Fibroblast of peridontal ligament (primary cell): ENCODE results near the gene DNAH14.
"Not testable (repeated sequence)": the region's sequence is repeated elsewhere in the genome, so short reads cannot be mapped to it uniquely, and the experiment has no call there.

Experiments
- DNase-seq: peaks from one replicate; pipeline ENCODE4 v3.0.0-alpha.2; 2010; ENCODE audit errors: extremely low read depth

The DNAH14 gene

DNA sequence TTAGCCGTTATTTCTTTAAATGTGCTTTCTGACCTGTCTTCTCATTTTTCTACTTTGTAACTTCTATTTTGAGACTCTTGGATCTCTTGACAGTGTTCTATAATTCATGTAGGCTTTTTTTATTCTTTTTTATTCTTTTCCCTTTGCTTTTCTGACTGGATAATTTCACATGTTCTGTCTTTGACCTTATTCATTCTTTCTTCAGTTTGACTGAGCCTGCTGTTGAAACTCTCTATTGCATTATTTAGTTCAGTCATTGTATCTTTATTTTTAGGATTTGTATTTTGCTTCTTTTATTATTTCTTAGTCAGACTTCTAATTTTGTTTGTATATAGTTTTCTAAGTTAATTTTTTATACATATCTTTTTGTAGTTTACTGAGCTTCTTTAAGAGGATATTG, 66.1 kb downstream of the DNAH14 start:
- no peak for DNase-seq

- no peak for DNase-seq
Measured at GRCh38 chr1:224996266-224996665, 66.8 kb downstream of the DNAH14 start.

DNA sequence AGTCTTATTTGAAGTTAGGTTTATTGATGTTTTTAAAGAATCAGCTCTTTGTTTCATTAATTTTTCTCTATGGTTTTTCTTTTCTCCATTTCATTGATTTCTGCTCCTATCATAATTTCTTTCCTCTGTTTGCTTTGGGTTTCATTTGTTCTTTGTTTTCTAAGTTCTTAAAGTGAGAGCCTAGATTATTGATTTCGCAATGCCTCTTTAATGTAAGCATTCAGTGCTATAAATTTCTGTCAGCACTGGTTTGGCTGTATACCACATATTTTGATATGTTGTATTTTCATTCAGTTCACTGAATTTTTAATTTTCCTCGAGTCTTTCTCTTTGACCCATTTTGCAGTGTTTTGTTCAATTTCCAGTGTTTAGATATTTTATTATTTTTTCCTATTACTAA, 68.7 kb downstream of the DNAH14 start:
- no peak for DNase-seq

DNA sequence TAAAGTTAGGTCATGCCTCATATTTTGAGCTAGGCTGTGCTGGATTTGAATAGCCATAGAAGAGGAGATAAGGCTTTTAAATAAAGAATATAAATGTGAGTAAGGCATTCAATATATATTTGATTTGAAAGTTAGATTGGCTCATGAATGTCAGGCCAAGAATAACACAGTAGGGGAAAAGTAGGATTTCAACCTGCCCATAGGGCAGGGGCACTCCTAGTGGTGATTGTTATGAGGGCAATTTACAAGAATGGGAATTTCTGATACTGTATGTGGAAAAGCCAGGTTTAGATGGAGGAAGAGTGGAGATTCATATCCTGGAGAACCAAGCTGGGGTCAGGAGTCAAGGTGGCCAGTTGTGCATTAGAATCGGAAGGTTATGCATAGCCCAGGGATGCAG, 74.9 kb downstream of the DNAH14 start:
- DNase-seq, result no peak

- not testable (repeated sequence) for DNase-seq
Measured at GRCh38 chr1:225006352-225006751, 76.9 kb downstream of the DNAH14 start.

GRCh38 chr1:225008050-225008449, 78.6 kb downstream of the DNAH14 start:
- not testable (repeated sequence) for DNase-seq

GRCh38 chr1:225021037-225021436, 91.6 kb downstream of the DNAH14 start:
- peak; percentile 3 for DNase-seq

GRCh38 chr1:225026701-225027100, 97.2 kb downstream of the DNAH14 start:
- peak; percentile 5 for DNase-seq

- not testable (repeated sequence) for DNase-seq
Measured at GRCh38 chr1:225036441-225036840, 107.0 kb downstream of the DNAH14 start.

DNA sequence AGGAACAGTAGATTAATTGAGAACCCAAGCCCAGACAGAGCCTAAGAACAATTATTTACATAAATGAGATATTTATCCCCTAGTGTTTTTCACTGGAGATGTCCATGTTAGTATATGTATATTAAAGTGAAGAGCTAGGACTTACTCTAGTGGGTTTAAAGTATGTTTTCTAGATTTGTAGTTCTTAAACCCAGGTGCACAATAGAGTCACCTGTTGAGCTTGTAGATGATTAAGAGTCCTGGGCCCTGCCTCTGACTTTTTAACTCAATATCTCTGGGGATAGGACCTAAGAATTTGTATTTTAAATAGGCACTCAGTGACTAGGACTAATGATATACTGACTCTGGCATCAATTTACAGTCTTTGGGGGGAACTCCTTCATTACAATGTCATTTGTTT, 112.8 kb downstream of the DNAH14 start:
- DNase-seq, result no peak

- peak; percentile 61 for DNase-seq
Measured at GRCh38 chr1:225044258-225044657, 114.8 kb downstream of the DNAH14 start.

DNA sequence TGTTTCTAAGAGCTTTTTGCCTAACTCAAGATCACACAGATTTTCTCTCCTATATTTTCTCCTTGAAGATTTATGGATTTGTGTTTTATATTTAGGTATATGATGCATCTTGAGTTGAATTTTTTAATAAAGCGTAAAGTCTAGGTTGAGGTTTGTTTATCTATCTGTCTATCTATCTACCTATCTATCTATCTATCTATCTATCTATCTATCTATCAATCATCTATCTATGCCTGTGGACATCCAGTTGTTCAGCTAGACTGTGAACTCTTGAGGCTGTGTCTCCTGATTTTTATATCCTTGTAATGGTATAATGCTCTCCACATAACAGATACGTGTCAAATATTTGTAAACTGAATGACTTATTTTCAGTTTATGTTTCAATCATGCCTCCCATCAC, 120.1 kb downstream of the DNAH14 start:
- DNase-seq, result no peak

DNA sequence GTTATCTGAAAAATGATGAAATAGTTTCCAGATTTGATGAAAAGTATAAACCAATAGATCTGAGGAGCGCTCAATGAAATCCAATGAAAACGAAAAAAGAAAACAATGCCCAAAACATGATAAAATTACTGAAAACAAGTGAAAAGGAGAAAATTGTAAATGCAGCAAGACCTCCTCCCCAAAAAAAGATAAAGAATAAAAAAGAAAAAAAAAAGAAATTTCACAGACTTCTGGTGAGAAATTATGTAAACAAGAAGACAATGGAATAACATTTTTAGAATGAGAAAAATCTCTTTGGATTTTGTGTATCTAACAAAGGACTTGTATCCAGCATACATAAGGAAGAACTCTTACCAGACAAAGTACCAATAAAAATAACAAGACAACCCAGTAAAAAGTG, 134.2 kb downstream of the DNAH14 start:
- DNase-seq, result no peak

DNA sequence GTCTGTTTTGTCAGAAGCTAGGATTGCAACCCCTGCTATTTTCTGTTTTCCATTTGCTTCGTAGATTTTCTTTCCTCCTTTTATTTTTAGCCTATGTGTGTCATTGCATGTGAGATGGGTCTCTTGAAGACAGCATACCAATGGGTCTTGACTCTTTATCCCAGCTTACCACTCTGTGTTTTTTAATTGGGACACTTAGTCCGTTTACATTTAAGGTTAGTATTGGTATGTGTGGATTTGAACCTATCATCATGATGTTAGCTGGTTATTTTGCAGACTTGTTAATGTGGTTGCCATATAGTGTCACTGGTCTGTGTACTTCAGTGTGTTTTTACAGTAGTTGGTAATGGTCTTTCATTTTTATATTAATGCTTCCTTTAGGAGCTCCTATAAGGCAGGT, 141.5 kb downstream of the DNAH14 start:
- no peak for DNase-seq

DNA sequence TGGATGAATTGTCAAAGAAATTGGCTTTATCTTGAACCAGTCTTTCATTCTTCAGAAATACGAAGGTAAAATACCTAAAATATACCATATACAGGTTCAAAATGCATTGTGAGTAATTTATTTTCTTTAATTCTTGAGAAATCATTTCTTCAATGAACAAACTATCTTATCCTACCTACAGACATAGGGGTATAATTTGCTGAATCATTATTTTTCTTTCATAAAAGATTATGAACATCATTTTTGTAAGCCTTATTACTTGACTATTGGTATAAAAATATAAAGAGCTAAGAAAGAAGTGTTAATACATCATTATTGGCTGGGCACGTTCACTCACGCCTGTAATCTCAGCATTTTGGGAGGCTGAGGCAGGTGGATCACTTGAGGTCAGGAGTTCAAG, 167.7 kb downstream of the DNAH14 start:
- DNase-seq, result no peak

- DNase-seq, result no peak
Measured at GRCh38 chr1:225111000-225111399, 181.5 kb downstream of the DNAH14 start.

DNA sequence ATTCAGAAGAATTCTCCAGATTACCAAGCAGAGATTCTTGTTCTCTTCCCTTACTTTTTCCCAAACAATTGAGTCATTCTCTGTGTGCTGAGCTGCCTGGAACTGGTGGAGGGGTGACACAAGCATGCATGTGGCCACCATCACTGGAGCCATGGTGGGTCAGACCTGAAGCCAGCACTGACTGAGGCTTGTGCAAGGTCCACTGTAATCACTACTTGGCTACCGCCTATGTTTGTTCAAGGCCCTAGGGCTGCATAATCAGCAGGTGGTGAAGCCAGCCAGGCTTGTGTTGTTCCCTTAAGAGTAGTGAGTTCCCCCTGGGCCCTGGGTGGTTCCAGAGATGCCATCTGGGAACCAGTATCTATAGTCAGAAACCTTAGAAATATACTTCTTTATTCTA, 183.8 kb downstream of the DNAH14 start:
- DNase-seq, result no peak

DNA sequence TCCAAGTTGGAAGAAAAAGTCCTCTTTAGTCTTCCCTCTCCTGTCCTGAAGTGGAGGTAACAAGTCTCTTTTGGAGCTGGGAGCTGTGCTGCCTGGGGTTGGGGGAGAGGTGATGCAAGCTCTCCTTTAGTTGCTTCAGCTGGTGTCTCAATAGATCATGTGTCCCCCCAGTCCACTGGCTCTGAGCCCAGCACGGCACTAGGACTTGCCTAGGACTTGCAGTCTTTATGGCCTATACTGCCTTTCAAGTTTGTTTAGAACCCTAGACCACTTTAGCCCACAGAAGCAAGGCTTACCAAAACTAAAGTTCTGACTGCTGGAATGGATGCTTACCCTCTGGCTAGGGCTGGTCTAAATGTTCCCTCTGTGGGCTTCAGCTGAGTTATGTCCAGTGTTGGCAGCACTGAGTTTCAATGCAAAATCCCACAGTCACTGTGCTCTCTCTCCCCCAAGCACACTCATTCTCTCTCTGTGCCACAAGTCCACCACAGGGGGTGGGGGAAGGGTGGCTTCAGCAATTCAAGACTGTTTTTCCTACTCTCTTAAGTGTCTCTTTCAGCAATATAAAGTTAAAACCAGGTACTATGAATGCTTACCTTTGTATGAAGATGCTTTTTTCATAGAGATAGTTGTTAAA, 185.0 kb downstream of the DNAH14 start:
- no peak for DNase-seq

DNA sequence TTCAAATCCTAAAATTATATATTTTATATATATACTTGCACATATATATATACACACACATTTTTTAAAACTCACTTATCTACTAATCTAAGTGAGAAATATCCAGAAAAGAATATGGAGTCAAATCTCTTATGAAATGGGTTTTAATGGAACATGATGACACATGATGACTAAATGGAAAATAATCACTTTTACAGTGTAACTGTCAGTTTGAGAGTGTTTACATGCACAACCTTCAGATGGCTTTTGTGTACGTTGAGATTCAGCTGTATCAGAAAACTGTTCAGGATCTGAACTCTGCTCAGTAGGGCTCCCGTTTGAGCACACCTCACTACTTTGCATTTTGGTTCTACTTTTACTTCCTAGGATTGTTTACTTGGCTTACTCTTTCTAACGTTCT, 189.8 kb downstream of the DNAH14 start:
- no peak for DNase-seq

- no peak for DNase-seq
Measured at GRCh38 chr1:225121095-225121494, 191.6 kb downstream of the DNAH14 start.

- DNase-seq, result no peak
Measured at GRCh38 chr1:225131869-225132268, 202.4 kb downstream of the DNAH14 start.

DNA sequence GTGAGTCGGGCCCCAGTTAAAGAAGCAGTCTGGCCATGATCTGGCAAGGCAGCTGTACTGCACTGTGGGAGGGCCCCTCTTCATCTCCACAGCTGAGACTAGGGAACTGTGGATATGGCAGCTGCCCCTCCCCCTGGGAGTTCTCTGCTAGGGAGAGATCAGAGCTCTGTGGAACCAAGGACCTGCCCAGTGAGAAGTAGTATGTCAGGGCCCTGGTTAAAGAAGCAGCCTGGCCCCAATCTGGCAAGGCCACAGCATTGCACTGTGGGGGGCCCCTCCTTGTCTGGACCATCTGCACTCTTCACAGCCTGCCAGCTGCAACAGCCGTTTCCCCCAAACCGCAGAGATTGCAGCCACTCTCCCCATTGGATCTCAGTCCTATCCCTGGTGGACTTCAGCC, 208.5 kb downstream of the DNAH14 start:
- DNase-seq, result no peak

GRCh38 chr1:225143001-225143400, 213.5 kb downstream of the DNAH14 start:
- no peak for DNase-seq

GRCh38 chr1:225146478-225146877, 217.0 kb downstream of the DNAH14 start:
- no peak for DNase-seq
